Loucy (cell line): ENCODE data around the gene NSD2.

ENCODE experiments used
- H2AFZ ChIP-seq: fragments of 200-600 bp; sonication (generic); 2 replicates; pipeline ENCODE4 v1.6.0; 2016; ENCODE audit warnings: antibody characterized with exemption, mild to moderate bottlenecking, low read length, moderate library complexity
- H3F3A ChIP-seq: fragments of 200-600 bp; 2 replicates; pipeline ENCODE4 v1.6.0; 2016; ENCODE audit warnings: antibody characterized with exemption, low read depth, mild to moderate bottlenecking
- H3K27me3 ChIP-seq: fragments of 200-600 bp; sonication (generic); 2 replicates; pipeline ENCODE4 v1.6.1; 2014; ENCODE audit warnings: low read length, mild to moderate bottlenecking; ENCODE audit not compliant: insufficient read depth, poor library complexity, severe bottlenecking
- H3K36me3 ChIP-seq: fragments of 200-600 bp; sonication (generic); 2 replicates; pipeline ENCODE4 v1.6.1; 2016; ENCODE audit warnings: low read length; ENCODE audit not compliant: insufficient read depth
- H3K4me1 ChIP-seq: fragments of 200-600 bp; sonication (generic); 2 replicates; pipeline ENCODE4 v1.5.1; 2014; ENCODE audit warnings: low read length, mild to moderate bottlenecking; ENCODE audit not compliant: insufficient read depth, poor library complexity, severe bottlenecking
- H3K4me2 ChIP-seq: fragments of 200-600 bp; sonication (generic); 2 replicates; pipeline ENCODE4 v1.6.0; 2014; ENCODE audit warnings: antibody characterized with exemption, low read length, low read depth, mild to moderate bottlenecking; ENCODE audit not compliant: poor library complexity, severe bottlenecking
- H3K4me3 ChIP-seq: fragments of 200-600 bp; sonication (generic); 2 replicates; pipeline ENCODE4 v1.5.1; 2014; ENCODE audit warnings: low read length, mild to moderate bottlenecking, mixed read lengths; ENCODE audit not compliant: poor library complexity, severe bottlenecking
- H3K79me2 ChIP-seq: fragments of 200-600 bp; sonication (generic); 2 replicates; pipeline ENCODE4 v1.6.1; 2014; ENCODE audit warnings: low read length; ENCODE audit not compliant: insufficient read depth
- H3K9ac ChIP-seq: fragments of 200-600 bp; sonication (generic); 2 replicates; pipeline ENCODE4 v1.6.0; 2014; ENCODE audit warnings: mild to moderate bottlenecking, low read depth, low read length, moderate library complexity; ENCODE audit not compliant: poor library complexity, severe bottlenecking
- H3K9me2 ChIP-seq: fragments of 200-600 bp; sonication (generic); replicated peaks from 2 replicates; pipeline ENCODE4 v1.6.1; 2016; ENCODE audit warnings: low read depth, low read length, mixed read lengths
- H3K9me3 ChIP-seq: fragments of 200-600 bp; sonication (generic); 2 replicates; pipeline ENCODE4 v1.6.1; 2014; ENCODE audit warnings: mild to moderate bottlenecking, antibody characterized with exemption, low read length, low read depth; ENCODE audit not compliant: insufficient read depth
- H4K20me1 ChIP-seq: fragments of 200-600 bp; sonication (generic); 2 replicates; pipeline ENCODE4 v1.6.0; 2014; ENCODE audit warnings: antibody characterized with exemption, low read length, mild to moderate bottlenecking; ENCODE audit not compliant: insufficient read depth, poor library complexity, severe bottlenecking
- CTCF ChIP-seq: fragments of 200-600 bp; sonication (generic); conservative IDR thresholded peaks from 2 replicates; pipeline ENCODE4 v1.5.1; 2014; ENCODE audit warnings: mild to moderate bottlenecking, antibody characterized with exemption, low read length
- EZH2phosphoT487 ChIP-seq: fragments of 200-600 bp; IDR thresholded peaks from 2 replicates; pipeline ENCODE4 v1.6.1; 2018; ENCODE audit warnings: antibody characterized with exemption, mild to moderate bottlenecking, moderate library complexity, borderline replicate concordance

Gene NSD2

GRCh38 chr4:1985780-1986577 is 114.8 kb downstream of the NSD2 start:
- no peak overlapping the region for H2AFZ ChIP-seq
- no peaks in the 10 kb centered on the region for H3K9me3 ChIP-seq
- no peaks in the 10 kb centered on the region for H3K9me2 ChIP-seq
- H3K4me2 ChIP-seq, result no peak overlapping the region
- no peak overlapping the region for H3K4me3 ChIP-seq
- peaks cover 2% of the 10 kb centered on the region for H4K20me1 ChIP-seq
- no peak overlapping the region for H3K9ac ChIP-seq
- no peaks in the 10 kb centered on the region for H3K27me3 ChIP-seq
- TF ChIP-seq CTCF (no peak), EZH2phosphoT487 (no peak)
- H3K4me1 ChIP-seq, result no peaks in the 10 kb centered on the region
- H3F3A ChIP-seq, result no peaks in the 10 kb centered on the region
- peaks cover 8% of the 10 kb centered on the region; the same call in 1 of the 2 replicates for H3K79me2 ChIP-seq
- peaks cover 87% of the 10 kb centered on the region; the same call in 1 of the 2 replicates for H3K36me3 ChIP-seq

GRCh38 chr4:1986578-1987210 is 115.5 kb downstream of the NSD2 start:
- Histone ChIP-seq H3K36me3 (peaks cover 87% of the 10 kb centered on the region; the same call in 1 of the 2 replicates), H4K20me1 (peaks cover 6% of the 10 kb centered on the region), H3K9me3 (no peaks in the 10 kb centered on the region), H3K4me3 (no peak overlapping the region), H2AFZ (no peak overlapping the region), H3K9ac (no peak overlapping the region), H3F3A (no peaks in the 10 kb centered on the region), H3K27me3 (no peaks in the 10 kb centered on the region), H3K9me2 (no peaks in the 10 kb centered on the region), H3K4me1 (no peaks in the 10 kb centered on the region), H3K4me2 (no peak overlapping the region), H3K79me2 (peaks cover 14% of the 10 kb centered on the region; the same call in 1 of the 2 replicates)
- TF ChIP-seq CTCF (no peak), EZH2phosphoT487 (no peak)

- H3K9me2 ChIP-seq, result no peaks in the 10 kb centered on the region
- no peak overlapping the region for H3K4me2 ChIP-seq
- peaks cover 20% of the 10 kb centered on the region; the same call in 1 of the 2 replicates for H3K79me2 ChIP-seq
- no peak overlapping the region for H3K4me3 ChIP-seq
- H3K27me3 ChIP-seq, result no peaks in the 10 kb centered on the region
- H3F3A ChIP-seq, result no peaks in the 10 kb centered on the region
- no peak overlapping the region for H3K9ac ChIP-seq
- TF ChIP-seq EZH2phosphoT487 (no peak), CTCF (no peak)
- H2AFZ ChIP-seq, result no peak overlapping the region
- H3K36me3 ChIP-seq, result peaks cover 83% of the 10 kb centered on the region; the same call in 1 of the 2 replicates
- peaks cover 11% of the 10 kb centered on the region for H4K20me1 ChIP-seq
- no peaks in the 10 kb centered on the region for H3K4me1 ChIP-seq
- H3K9me3 ChIP-seq, result no peaks in the 10 kb centered on the region
Observed at GRCh38 chr4:1987296-1987695, 116.1 kb downstream of the NSD2 start.
